GM21526 (cell line): Measurements from ENCODE around the gene IL36A.

Experiments
- ATAC-seq: cut with Tn5 transposase; IDR thresholded peaks from one replicate; pipeline ENCODE4 v1.9.1; 2021; ENCODE audit warnings: moderate library complexity; ENCODE audit not compliant: unreplicated experiment, low FRiP score

Gene IL36A

GRCh38 chr2:113000436-113000835, 4.8 kb upstream of the IL36A start:
- ATAC-seq: no peak

GRCh38 chr2:113002677-113003076, 2.6 kb upstream of the IL36A start:
- ATAC-seq: no peak

- ATAC-seq: no peak
Observed at GRCh38 chr2:113007250-113007649, 2.0 kb downstream of the IL36A start.

DNA sequence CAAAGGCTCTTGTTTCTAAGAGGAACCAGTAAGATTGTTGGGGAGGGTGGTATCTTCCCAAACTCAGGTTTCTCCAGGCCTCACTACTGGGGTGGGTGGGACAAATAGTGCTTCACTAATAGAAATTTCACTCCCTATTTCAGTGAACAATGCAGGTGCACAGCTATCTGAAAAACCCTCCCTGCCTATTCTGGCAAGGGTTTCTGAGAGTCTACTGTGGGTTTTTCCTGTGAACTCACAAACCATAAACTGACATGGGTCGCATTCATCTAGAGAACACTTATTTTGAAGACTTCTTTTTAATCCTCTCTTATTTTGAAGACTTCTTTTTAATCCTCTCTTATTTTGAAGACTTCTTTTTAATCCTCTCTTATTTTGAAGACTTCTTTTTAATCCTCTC, 4.4 kb downstream of the IL36A start:
- ATAC-seq: no peak

DNA sequence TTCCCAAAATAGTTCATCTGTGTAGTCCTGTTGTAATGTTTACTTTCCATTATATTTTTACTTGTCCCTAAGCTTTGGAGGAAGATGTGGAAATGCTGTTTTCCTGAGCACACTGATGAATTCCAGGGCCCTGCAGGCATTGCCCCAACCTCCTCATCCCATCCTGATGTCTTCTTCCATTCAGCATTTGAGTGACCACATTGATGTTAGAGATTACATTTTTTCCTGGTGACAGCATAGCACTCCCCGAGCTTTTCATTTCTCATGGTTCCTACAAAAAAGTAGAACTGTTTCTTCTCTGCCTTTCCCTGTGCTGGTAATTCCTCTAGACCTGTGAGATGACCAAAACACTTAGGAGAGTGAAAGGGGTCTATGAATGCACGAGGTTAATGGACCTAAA, 4.8 kb downstream of the IL36A start:
- ATAC-seq: no peak

DNA sequence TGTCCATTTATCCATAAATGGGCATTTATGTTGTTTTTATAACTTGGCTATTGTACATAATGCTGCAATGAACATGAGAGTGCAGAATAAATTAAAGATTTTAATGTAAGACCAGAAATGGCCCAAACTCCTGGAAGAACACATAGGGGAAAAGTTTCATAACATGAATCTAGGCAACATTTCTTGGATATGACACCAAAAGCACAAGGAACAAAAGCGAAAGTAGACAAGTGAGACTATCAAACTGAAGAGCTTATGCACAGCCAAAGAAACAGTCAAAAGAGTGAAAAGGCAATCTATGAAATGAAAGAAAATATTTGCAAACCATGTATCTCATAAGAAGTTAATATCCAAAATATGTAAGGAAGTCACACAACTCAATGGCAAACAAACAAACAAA, 5.8 kb downstream of the IL36A start:
- no peak for ATAC-seq

DNA sequence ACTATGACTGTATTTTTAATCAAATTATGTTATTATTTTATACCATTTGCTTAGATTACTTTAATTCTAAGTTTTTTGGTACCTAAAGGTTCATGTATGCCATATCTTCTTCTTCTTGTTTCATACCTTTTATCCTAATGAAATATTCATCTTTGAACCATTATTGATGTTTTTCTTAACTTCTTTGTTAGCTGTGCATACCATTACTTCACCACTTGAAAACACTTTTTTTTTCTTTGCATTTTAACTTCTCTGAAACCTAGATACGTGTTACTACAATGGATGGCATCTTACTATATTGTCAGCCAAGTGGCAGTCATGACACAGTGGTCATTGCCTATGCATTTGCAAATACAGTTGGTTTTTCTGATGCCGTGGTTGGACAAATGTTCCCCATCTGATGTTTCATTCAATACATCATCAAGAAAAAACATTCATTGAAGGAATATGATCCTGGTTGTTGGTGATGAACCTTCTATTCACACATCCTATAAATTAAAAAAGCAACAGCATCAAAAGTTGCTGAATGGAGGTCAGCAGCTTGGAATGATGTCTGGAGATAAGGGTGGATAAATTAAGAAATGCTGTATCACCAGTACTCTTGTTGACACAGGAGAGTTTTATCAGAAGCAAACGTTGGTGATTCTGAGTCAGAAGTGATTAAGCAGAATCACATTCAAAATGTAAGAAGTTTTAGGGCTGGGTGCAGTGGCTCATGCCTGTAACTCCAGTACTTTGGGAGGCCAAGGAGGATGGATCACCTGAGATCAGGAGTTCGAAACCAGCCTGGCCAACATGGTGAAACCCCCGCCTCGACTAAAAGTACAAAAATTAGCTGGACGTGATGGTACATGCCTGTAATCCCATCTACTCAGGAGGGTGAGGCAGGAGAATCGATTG, 7.4 kb downstream of the IL36A start:
- no peak for ATAC-seq

- ATAC-seq: no peak
Observed at GRCh38 chr2:113013336-113013661, 8.0 kb downstream of the IL36A start.

DNA sequence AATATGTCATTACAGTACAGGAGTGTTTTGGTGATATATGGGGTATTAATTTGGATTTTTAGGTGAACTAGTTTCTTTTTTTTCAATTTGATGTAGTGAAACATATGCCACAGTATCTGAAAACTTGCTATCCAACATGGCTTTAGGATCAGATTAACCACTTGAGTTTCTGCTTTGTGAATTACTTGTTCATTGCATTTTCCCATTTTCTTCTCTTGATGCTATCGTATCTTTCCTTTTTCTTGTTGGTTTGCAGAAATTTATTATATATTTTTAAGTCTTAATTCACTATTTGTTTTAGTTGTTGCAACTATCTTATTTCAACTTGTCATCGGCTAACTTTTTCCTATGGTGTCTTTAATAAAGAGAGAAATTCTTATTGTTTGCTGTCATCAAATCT, 8.8 kb downstream of the IL36A start:
- no peak for ATAC-seq

DNA sequence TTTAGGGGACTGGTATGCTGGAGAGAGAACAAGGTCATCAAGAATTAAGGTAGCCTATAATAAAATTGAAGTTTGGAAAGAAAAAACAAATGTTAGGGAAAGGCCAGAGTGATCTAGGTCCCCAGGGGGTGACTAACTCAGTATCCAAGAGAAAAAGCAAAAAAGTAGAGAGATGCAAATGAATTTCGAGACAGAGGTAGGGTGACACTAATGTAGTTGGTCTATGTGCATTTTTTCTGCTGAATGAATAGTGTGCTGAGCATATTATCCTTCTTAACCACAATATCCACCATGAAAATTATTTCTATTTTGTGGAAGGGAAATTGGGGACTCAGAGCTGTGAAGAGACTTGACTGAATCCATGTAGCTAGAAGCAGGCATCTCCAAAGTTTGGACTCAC, 9.8 kb downstream of the IL36A start:
- ATAC-seq: no peak

GRCh38 chr2:113015655-113016054, 10.4 kb downstream of the IL36A start:
- no peak for ATAC-seq

DNA sequence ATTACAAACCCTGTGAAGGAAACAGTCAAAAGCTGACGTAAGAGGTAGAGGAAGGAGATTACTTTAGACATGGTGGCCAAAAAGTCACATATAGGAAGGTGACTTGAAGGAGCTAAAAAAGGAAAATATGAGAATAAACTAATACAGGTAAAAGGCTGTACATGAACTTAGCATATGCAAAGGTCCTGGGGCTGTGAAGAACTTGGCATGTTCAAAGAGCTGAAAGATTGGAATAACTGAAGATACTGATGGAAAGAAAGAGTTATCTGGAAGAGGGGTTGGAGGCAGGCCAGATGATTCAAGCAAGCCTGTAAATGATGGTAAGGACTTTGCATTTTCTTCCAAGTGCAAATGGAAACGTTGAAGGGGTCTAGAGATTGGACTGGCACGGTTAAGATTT, 13.2 kb downstream of the IL36A start:
- no peak for ATAC-seq

DNA sequence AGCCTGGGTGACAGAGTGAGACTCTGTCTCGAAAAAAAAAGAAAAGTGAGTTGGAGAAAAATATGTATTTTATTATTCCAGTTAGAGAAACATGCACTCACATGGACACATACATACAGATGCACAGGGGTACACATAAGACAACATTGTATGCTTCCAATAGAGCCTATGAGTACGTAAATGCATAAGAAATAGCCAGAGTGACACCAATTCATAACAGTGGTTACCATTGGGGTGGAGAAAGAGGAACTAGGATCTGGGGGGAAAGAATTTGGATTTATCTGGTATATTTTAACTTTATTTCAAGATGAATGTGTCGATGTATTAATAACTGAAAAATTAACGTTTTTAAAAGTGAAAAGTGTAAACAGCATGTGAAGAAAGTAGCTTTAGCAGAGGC, 16.1 kb downstream of the IL36A start:
- ATAC-seq: no peak

DNA sequence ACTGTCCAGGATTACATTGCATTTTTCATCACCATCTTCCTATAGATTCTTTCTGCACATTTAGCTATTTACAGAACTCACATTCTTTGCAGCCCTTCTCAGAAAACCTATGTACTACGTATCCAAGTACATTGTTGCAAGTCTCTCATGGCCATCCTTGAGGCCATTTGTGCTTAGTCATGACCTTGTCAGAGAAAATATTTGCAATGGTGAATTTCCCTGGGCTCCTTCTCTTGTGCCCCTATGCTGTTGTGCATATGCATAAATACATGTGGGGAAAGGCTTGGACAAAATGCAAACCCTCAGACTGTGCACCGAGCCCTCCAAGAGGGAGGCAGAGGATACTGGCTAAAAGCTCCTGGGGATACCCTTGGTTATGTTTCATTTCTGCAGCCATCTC, 19.5 kb downstream of the IL36A start:
- ATAC-seq: no peak

DNA sequence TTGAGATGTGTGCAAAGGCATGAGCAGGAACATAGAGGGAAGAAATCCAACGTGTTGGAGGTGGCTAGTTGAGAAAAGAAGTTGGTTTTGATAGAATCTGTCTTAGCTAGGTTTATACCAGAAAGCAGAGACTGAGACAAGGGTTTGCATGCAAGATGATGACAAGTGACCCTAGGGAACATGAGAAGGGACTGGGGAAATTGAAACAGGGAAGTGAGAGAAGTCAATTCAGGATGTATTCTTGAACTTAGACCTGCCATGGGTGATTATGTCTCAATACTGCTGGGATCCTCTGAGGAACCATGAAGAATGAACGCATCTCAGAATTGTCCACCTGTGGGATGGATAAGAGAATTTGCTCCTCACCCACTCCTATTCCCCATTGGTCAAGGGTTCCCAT, 20.5 kb downstream of the IL36A start:
- no peak for ATAC-seq

- no peak for ATAC-seq
Observed at GRCh38 chr2:113027691-113028090, 22.4 kb downstream of the IL36A start.

DNA sequence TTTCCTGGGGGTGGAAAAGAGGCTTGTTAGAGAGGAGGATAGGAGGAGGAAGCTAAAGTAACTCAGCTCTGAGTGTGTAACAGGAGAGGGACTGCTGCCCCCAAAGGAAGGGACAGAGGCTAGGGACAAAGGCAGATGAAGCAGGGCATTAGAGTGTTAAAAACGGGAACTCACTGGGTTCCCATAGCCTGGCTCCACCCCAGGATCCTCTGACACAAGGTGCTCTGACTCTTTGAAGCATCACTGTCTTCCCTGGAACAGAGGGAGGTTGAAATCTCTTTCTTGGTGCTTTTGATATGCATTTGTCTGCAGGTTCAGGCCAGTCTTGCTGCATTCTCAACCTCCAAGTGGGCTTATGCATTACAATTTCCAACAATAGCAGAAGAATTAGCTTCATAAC, 22.9 kb downstream of the IL36A start:
- no peak for ATAC-seq

GRCh38 chr2:113032737-113033136, 27.5 kb downstream of the IL36A start:
- no peak for ATAC-seq

- ATAC-seq: no peak
Observed at GRCh38 chr2:113034016-113034415, 28.8 kb downstream of the IL36A start.

DNA sequence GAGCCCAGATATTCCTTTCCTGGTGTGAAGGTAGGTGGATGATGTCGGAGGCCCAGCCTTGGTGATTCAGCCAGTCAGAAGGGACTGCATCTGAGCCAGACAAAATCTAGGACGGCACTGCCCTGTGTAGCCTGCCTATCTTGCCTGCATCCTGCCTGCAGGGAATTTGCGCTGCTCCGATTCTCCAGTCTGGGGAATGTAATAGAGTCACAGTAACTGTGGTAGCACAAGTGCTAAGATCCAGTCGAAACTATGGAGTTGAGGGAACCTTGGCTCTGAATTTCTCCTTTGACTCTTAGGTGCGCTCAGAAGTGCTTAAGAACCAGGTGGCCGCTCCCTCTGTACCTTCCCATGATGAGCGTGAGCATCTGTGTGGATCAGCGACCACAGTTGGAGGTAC, 31.5 kb downstream of the IL36A start:
- no peak for ATAC-seq

DNA sequence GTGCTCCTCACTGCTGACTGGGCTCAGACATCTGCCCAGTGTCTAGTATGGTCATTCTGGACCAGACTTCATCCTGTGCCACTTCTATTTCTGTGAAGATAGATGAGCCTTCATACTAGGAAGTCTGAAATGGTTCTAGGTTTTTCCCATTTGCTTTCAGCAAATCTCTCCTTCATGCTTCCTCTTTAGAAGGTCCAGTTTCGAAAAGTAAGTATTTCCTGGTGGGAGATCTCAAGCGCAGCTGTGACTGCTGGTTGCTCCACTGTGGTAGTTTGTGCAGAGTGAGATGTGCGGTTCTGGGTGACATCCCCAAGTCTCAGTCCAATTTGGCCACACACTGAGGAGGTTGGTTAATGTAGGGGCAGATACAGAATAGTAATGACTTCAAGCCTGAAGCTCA, 33.0 kb downstream of the IL36A start:
- no peak for ATAC-seq

GRCh38 chr2:113039158-113039557, 33.9 kb downstream of the IL36A start:
- no peak for ATAC-seq

- ATAC-seq: no peak
Observed at GRCh38 chr2:113039719-113040118, 34.5 kb downstream of the IL36A start.
